Stimulated activated CD4-positive, alpha-beta T cell treated with anti-CD3 and anti-CD28 coated beads, Interleukin-12 subunit alpha, Interleukin-12 subunit beta, amount 100 ng/mL, for 24 hours (primary cell): ENCODE data around the gene OSMR.
A peak's percentile ranks its signal among the peaks of the same experiment; 100 is the strongest.

Source experiments
- DNase-seq, 2 experiments: peaks; one replicate each; pipeline ENCODE4 v3.0.0-alpha.2; 2020; ENCODE audit warnings: low read depth in 2 of 2

Gene OSMR

GRCh38 chr5:38871790-38872551 is 26.2 kb downstream of the OSMR start:
- no peak for DNase-seq

DNA sequence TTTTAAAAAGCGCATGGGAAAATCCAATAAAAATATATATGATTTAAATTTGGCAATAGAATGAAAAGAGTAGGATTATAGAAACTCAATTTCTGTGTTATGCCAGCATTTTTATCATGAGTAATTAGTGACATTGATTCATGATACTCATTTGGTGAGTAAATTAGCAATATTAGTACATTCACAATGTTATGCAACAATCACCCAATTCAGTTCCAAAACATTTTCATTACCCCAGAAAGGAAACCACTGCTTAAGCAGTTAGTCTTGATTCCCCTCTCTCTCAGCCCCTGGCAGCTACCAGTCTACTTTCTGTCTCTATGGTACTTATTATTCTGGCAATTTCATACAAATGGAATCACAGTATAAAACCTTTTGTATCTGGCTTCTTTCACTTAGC is 27.0 kb downstream of the OSMR start:
- DNase-seq, result no peak

- DNase-seq, result no peak
Observed at GRCh38 chr5:38874948-38875456, 29.2 kb downstream of the OSMR start.

DNA sequence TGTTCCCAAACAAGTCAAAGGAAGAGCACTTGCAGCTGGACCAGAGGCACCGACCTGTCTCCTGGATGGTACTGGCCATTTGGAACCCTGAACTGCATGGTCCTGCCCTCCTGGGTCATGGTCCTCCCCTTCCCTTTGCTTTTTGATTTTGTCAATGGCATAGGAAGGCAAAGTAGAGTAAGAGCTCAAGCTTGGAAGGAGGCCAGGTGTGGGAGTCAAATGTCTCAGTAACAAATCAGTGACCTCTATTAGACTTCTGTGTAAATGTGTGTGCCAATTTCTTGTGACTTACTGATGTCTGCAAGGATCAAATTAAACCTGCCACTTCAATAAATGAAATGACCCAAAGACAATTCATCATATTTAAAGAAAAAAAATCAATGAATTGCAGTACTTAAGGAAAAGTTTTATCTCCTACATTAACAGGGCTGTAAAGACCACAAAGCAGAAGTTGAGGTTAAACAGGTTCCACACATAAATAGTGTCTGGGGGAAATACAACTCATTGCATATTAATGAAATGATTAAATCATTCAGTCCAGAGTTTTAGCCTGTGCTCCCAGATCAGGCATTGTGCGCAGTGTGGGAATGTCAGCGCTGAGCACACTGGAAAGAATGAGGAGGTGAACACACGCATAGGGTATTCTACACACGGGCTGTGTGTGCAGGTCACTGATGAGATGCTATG is 32.7 kb downstream of the OSMR start:
- DNase-seq, result no peak

- DNase-seq, result no peak
Observed at GRCh38 chr5:38879078-38879460, 33.3 kb downstream of the OSMR start.

GRCh38 chr5:38883842-38884241 is 38.0 kb downstream of the OSMR start:
- DNase-seq, result no peak

- DNase-seq, result no peak
Observed at GRCh38 chr5:38885208-38885607, 39.4 kb downstream of the OSMR start.

DNA sequence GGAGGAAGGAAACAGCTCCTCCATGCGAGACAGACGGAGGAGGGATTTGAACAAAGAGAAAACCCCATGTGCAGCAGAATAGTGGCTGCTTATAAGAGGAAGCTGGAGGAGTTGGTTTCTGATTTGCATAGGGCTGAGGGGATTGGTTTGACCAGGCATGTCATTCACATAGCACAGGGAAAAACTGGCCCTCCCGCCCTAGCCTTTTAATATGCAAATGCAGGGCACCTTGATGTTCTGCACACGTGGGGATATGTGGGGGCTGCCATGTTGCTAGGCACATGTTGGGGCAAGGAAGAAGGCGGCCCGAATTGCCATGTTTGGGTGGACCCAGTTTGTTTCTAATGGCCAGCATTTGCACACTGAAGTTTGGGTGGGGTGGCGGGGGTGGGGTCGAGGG is 42.2 kb downstream of the OSMR start:
- no peak for DNase-seq

GRCh38 chr5:38889424-38889823 is 43.6 kb downstream of the OSMR start:
- no peak for DNase-seq

DNA sequence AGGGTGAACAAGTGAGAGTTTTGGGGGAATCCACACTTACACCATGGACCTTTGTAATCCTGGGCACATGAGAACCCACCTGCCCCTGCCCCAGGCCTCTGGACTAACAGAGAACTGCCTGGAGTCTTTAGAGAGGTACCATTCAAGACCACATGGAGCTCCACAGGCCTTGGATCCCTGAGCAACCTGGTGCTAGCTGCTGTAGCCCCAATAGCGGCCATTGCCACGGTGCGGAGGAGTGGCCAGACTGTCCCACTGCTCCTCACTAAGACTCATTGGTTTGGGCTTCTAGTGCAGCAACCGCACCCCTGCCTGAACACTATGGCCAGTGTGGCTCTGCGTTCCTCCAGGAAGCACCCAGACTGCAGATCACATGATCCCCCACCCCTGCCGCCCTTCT is 45.8 kb downstream of the OSMR start:
- DNase-seq, result no peak

DNA sequence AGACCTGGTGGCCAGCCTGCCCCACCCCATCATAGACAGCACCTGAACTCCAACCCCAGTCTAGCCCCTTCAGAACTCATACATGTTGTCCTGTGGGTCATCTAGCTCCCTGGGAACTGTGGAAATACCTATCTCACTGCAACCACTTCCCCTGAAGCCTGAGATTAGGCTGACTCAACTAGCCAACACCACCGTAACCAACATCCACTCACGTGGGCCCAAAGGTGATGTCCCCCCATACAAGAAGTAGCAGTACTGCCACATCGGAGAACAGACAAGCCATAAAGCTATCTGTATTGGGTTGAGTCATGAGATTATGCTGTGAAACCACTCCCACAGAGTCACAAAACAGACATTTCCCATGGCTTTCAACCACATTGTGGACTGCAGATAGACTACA is 46.6 kb downstream of the OSMR start:
- no peak for DNase-seq

- DNase-seq, result no peak
Observed at GRCh38 chr5:38896760-38897159, 50.9 kb downstream of the OSMR start.

- no peak for DNase-seq
Observed at GRCh38 chr5:38899936-38900335, 54.1 kb downstream of the OSMR start.

DNA sequence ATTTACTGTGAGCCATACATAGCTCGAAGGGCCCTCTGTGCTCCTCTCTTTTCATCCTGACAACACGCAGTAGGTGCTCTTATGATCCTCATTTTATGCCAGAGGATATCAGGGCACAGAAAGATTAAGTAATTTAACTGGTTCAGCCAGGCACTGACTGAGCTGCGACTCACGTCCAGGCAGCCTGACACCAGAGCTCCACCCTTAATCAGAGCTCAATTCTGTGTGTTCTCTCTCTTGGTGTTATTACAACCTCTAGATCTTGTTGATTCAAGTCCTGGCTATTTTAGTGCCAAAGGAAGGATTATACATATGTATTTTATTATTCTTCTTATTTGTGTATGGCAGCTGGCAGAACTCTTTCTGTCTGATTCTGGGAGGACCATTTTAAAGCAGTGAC is 59.7 kb downstream of the OSMR start:
- no peak for DNase-seq

DNA sequence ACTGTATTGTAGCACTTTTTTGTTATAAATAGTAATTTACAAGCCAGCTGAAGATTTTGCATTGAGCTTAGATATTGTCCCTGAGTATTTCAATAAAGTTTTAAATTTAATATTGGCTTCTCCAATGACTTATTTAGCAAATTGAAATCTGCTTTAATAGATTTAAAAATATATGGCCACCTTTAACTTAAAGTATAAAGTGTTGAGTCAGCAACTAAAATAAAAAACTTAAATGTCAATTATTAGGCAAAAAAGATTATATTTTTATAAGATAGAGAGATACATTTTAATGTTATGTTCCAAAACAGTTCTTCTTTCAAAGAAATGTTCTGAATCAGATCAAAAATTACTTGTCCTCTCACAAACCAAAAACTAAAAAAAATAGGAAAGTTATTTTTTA is 60.7 kb downstream of the OSMR start:
- DNase-seq, result no peak

DNA sequence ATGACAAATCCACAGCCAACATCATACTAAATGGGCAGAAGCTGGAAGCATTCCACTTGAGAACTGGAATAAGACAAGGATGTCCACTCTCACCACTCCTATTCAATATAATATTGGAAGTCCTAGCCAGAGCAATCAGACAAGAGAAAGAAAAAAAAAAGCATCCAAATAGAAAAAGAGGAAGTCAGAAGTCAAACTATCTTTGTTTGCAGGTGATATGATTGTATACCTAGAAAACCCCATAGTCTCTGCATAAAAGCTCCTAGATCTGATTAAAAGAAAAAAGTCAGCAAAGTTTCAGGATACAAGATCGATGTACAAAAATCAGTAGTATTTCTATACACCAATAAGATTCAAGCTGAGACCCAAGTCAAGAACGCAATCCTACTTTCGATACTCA is 66.1 kb downstream of the OSMR start:
- DNase-seq, result no peak

DNA sequence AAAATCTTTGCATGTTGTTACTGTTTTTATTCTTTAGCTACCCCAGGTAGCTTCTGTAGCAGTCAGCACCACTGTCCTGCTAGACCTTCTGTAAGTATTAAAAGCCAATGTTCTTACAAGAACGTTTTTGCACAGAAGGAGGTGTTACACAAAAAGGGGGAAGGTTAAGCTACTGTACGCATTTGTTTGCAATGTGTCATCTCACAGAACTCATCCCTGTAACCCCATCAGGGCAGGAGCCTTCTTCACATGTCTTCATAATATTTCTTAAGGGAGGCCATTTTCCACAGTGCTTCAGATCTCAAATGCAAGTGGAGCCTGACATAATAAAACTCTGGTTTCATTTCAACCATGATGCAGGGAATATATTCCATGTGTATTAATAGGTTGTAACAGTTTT is 67.9 kb downstream of the OSMR start:
- no peak for DNase-seq

GRCh38 chr5:38916802-38917201 is 71.0 kb downstream of the OSMR start:
- no peak for DNase-seq

DNA sequence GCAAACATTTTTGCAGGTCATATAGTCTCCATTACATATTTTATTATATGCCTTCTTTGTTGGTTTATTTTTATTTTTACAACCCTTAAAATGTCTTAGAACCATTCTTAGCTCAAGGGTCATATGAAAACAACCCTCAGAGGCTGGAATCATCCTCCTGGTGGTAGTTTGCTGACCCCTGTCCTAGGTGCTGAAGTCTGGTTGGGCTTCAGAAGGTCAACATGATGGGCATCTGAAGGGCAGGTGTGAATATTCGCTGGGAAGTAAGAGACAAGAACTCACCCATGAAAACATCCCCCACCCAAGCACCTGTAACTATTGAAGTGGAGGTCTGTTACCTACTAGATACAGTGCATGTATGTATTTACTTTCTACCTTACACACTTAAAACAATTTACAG is 75.4 kb downstream of the OSMR start:
- DNase-seq, result no peak

- peak in 1 of 2 experiments; percentile 43 for DNase-seq
Observed at GRCh38 chr5:38922199-38922598, 76.4 kb downstream of the OSMR start.

- no peak for DNase-seq
Observed at GRCh38 chr5:38923661-38924451, 78.0 kb downstream of the OSMR start.

- no peak for DNase-seq
Observed at GRCh38 chr5:38925154-38925925, 79.5 kb downstream of the OSMR start.
